ENCODE data around the gene TMEM44.

TMEM44 gene

GRCh38 chr3:194543550-194543949 lies 89.7 kb downstream of the TMEM44 start:
- Histone ChIP-seq H3F3A (ENCODE audit: low read depth) (no peaks in the 10 kb centered on the region), H3K4me1 (ENCODE audit: insufficient read depth, low read length, poor library complexity, severe bottlenecking) (peaks cover 5% of the 10 kb centered on the region), H3K9me3 (ENCODE audit: insufficient read depth, low read depth, low read length) (no peaks in the 10 kb centered on the region), H3K9ac (ENCODE audit: low read depth, low read length, poor library complexity, severe bottlenecking) (no peak overlapping the region), H3K27me3 (ENCODE audit: insufficient read depth, low read length, poor library complexity, severe bottlenecking) (no peaks in the 10 kb centered on the region), H2AFZ (ENCODE audit: low read length) (no peak overlapping the region), H3K4me3 (ENCODE audit: low read length, poor library complexity, severe bottlenecking) (no peak overlapping the region), H3K9me2 (replicated peaks; ENCODE audit: low read depth, low read length) (no peaks in the 10 kb centered on the region), H3K79me2 (ENCODE audit: insufficient read depth, low read length) (no peaks in the 10 kb centered on the region), H3K36me3 (ENCODE audit: insufficient read depth, low read length) (no peaks in the 10 kb centered on the region), H4K20me1 (ENCODE audit: insufficient read depth, low read length, poor library complexity, severe bottlenecking) (no peaks in the 10 kb centered on the region), H3K4me2 (ENCODE audit: low read depth, low read length, poor library complexity, severe bottlenecking) (no peak overlapping the region)
- TF ChIP-seq EZH2phosphoT487 (IDR thresholded peaks at IDR 0.05; ENCODE audit: borderline replicate concordance): no peak
- no peak for TF ChIP-seq CTCF (conservative IDR thresholded peaks at IDR 0.05; ENCODE audit: low read length)

- no peak overlapping the region for H3K4me3 ChIP-seq (ENCODE audit: low read length, poor library complexity, severe bottlenecking)
- no peak overlapping the region for H3K9ac ChIP-seq (ENCODE audit: low read depth, low read length, poor library complexity, severe bottlenecking)
- H4K20me1 ChIP-seq (ENCODE audit: insufficient read depth, low read length, poor library complexity, severe bottlenecking): no peaks in the 10 kb centered on the region
- TF ChIP-seq EZH2phosphoT487 (IDR thresholded peaks at IDR 0.05; ENCODE audit: borderline replicate concordance) (no peak), CTCF (conservative IDR thresholded peaks at IDR 0.05; ENCODE audit: low read length) (no peak)
- H3K4me1 ChIP-seq (ENCODE audit: insufficient read depth, low read length, poor library complexity, severe bottlenecking): peaks cover 20% of the 10 kb centered on the region
- no peaks in the 10 kb centered on the region for H3K36me3 ChIP-seq (ENCODE audit: insufficient read depth, low read length)
- H3K27me3 ChIP-seq (ENCODE audit: insufficient read depth, low read length, poor library complexity, severe bottlenecking): no peaks in the 10 kb centered on the region
- H3F3A ChIP-seq (ENCODE audit: low read depth): no peaks in the 10 kb centered on the region
- no peak overlapping the region for H3K4me2 ChIP-seq (ENCODE audit: low read depth, low read length, poor library complexity, severe bottlenecking)
- no peaks in the 10 kb centered on the region for H3K9me3 ChIP-seq (ENCODE audit: insufficient read depth, low read depth, low read length)
- no peaks in the 10 kb centered on the region for H3K79me2 ChIP-seq (ENCODE audit: insufficient read depth, low read length)
- no peak overlapping the region for H2AFZ ChIP-seq (ENCODE audit: low read length)
- no peaks in the 10 kb centered on the region for H3K9me2 ChIP-seq (replicated peaks; ENCODE audit: low read depth, low read length)
Observed at GRCh38 chr3:194541483-194541882, 91.7 kb downstream of the TMEM44 start.

GRCh38 chr3:194540274-194540905 lies 92.8 kb downstream of the TMEM44 start:
- Histone ChIP-seq H4K20me1 (ENCODE audit: insufficient read depth, low read length, poor library complexity, severe bottlenecking) (no peaks in the 10 kb centered on the region), H3K9ac (ENCODE audit: low read depth, low read length, poor library complexity, severe bottlenecking) (no peak overlapping the region), H2AFZ (ENCODE audit: low read length) (peak overlapping the region; percentile 37), H3K4me3 (ENCODE audit: low read length, poor library complexity, severe bottlenecking) (no peak overlapping the region), H3K9me2 (replicated peaks; ENCODE audit: low read depth, low read length) (no peaks in the 10 kb centered on the region), H3K36me3 (ENCODE audit: insufficient read depth, low read length) (no peaks in the 10 kb centered on the region), H3K4me1 (ENCODE audit: insufficient read depth, low read length, poor library complexity, severe bottlenecking) (peaks cover 23% of the 10 kb centered on the region), H3K4me2 (ENCODE audit: low read depth, low read length, poor library complexity, severe bottlenecking) (no peak overlapping the region), H3K27me3 (ENCODE audit: insufficient read depth, low read length, poor library complexity, severe bottlenecking) (no peaks in the 10 kb centered on the region), H3K79me2 (ENCODE audit: insufficient read depth, low read length) (no peaks in the 10 kb centered on the region), H3K9me3 (ENCODE audit: insufficient read depth, low read depth, low read length) (no peaks in the 10 kb centered on the region), H3F3A (ENCODE audit: low read depth) (no peaks in the 10 kb centered on the region)
- TF ChIP-seq CTCF (conservative IDR thresholded peaks at IDR 0.05; ENCODE audit: low read length) (no peak), EZH2phosphoT487 (IDR thresholded peaks at IDR 0.05; ENCODE audit: borderline replicate concordance) (no peak)

All from Loucy (cell line).